Esophagus squamous epithelium (tissue), 4 donors: ENCODE measurements around the gene ZSCAN25.

Experiments
- POLR2A ChIP-seq, 4 donors: fragments of 450-650 bp; IDR thresholded peaks; one replicate each; pipeline ENCODE4 v1.6.1; 2017; ENCODE audit warnings: antibody characterized with exemption in 4 of 4, mild to moderate bottlenecking in 4 of 4, moderate library complexity in 3 of 4
- TF ChIP-seq, protein P1 (sequence below), 6 experiments: fragments of 450-650 bp in 4 of 6; fragments of 200-600 bp in 2 of 6; sonication (generic) in 2 of 6; IDR thresholded peaks; one replicate each; pipeline ENCODE4 v1.5.1; 2016 to 2019; ENCODE audit warnings: antibody characterized with exemption in 6 of 6, mild to moderate bottlenecking in 4 of 6, moderate library complexity in 4 of 6

DNA sequence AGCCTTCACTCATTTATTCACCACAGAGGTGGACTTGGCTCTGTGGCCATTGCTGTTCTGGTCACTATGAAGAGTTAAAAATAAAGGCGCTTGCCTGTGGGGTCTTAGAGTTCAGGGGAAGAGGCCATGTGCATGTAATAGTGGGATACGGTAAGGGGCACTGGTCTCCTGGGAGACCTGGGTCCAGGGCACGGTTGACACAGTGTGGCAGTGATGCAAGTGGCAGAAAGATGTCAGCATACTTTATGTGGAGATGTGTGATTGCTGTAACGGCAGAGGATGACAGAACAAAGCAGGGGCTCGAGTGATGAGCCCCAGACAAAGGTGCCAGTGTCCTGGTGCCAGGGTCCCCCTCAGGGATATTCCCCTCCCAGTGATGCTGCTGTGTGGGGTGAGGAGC, 8.6 kb downstream of the ZSCAN25 start:
- TF ChIP-seq, protein P1, sequence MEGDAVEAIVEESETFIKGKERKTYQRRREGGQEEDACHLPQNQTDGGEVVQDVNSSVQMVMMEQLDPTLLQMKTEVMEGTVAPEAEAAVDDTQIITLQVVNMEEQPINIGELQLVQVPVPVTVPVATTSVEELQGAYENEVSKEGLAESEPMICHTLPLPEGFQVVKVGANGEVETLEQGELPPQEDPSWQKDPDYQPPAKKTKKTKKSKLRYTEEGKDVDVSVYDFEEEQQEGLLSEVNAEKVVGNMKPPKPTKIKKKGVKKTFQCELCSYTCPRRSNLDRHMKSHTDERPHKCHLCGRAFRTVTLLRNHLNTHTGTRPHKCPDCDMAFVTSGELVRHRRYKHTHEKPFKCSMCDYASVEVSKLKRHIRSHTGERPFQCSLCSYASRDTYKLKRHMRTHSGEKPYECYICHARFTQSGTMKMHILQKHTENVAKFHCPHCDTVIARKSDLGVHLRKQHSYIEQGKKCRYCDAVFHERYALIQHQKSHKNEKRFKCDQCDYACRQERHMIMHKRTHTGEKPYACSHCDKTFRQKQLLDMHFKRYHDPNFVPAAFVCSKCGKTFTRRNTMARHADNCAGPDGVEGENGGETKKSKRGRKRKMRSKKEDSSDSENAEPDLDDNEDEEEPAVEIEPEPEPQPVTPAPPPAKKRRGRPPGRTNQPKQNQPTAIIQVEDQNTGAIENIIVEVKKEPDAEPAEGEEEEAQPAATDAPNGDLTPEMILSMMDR (IDR thresholded peaks at IDR 0.05) = no peak
- no peak for TF ChIP-seq POLR2A (IDR thresholded peaks at IDR 0.05)
